ENCODE results near the gene IGSF8.

DNA sequence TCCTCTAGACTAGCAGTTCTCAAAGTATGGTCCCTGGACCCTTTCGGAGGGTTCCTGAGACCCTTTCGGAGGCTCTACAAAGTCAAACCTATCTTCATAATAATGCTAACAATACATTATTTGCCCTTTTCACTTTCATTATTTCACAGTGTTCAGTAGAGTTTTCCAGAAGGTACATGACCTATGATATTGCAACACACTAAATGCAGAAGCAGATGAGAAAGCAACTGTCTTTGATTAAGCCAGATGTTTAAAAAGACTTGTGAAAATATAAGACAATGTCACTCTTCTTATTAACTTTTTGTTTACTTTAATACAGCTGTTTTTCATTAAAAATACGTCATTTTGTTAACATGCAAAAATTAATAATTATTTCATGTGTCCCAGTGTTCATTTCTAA, 34.3 kb downstream of the IGSF8 start:
- TF ChIP-seq TAF1 (IDR thresholded peaks at IDR 0.05; ENCODE audit: borderline replicate concordance, low read depth, low read length) (no peak), POLR2AphosphoS5 (IDR thresholded peaks at IDR 0.05; ENCODE audit: low read depth, low read length) (no peak)

Measured in GM12892 (cell line).